ENCODE results near the gene ELP6.
"Not testable (repeated sequence)": the region's sequence is repeated elsewhere in the genome, so short reads cannot be mapped to it uniquely, and the experiment has no call there.

The ELP6 gene

GRCh38 chr3:47464588-47464987 is 48.9 kb downstream of the ELP6 start:
- DNase-seq (ENCODE audit: low spot score): no peak

- DNase-seq (ENCODE audit: low spot score): not testable (repeated sequence)
Observed at GRCh38 chr3:47459534-47460085, 53.9 kb downstream of the ELP6 start.

GRCh38 chr3:47456984-47457383 is 56.5 kb downstream of the ELP6 start:
- no peak for DNase-seq (ENCODE audit: low spot score)

- DNase-seq (ENCODE audit: low spot score): no peak
Observed at GRCh38 chr3:47455806-47456452, 57.6 kb downstream of the ELP6 start.

GRCh38 chr3:47452453-47453215 is 60.9 kb downstream of the ELP6 start:
- no peak for DNase-seq (ENCODE audit: low spot score)

Measured in CD4-positive, alpha-beta T cell treated with Interleukin-6 at 100 ng/mL for 8 hours (primary cell).